PC-3 (cell line): Measurements from ENCODE around the gene MPC1. TPM values are rescaled to one million over a fixed set of nuclear protein-coding genes. Genes with fewer than 3 reads are reported as not detected.

Source experiments
- ATAC-seq: fragments of 200-7000 bp; cut with Tn5 transposase; 2 replicates; pipeline ENCODE4 v1.9.1; 2020; ENCODE audit warnings: mild to moderate bottlenecking, moderate library complexity
- BruUV-seq: library from RNA; stranded (reverse); fragments of 400-500 nt; replicated peaks from 2 replicates; lab custom pipeline; 2021; lab: Mats Ljungman, UMichigan
- CTCF ChIA-PET: fragments of 300-600 bp; sonication (Branson Sonifier 250); formaldehyde crosslinking; loops from one replicate; lab custom pipeline; 2022; ENCODE audit warnings: antibody characterized with exemption; lab: Charles Lee
- POLR2A ChIA-PET: fragments of 300-600 bp; sonication (Branson Sonifier 250); formaldehyde crosslinking; loops from one replicate; lab custom pipeline; 2022; ENCODE audit warnings: antibody characterized with exemption; ENCODE audit not compliant: unreplicated experiment; lab: Charles Lee
- DNase-seq: peaks from one replicate; pipeline ENCODE4 v3.0.0-alpha.2; 2015
- H2AFZ ChIP-seq: fragments of 300-600 bp; sonication (generic); 2 replicates; pipeline ENCODE4 v1.6.0; 2016; ENCODE audit warnings: antibody characterized with exemption, low read length
- H3F3A ChIP-seq: fragments of 300-600 bp; sonication (generic); one replicate; pipeline ENCODE4 v1.6.0; 2017; ENCODE audit warnings: antibody characterized with exemption, low read length, control low read depth, mild to moderate bottlenecking; ENCODE audit not compliant: unreplicated experiment
- H3K27ac ChIP-seq: fragments of 300-600 bp; sonication (generic); 2 replicates; pipeline ENCODE4 v1.5.1; 2016; ENCODE audit warnings: mild to moderate bottlenecking, low read length
- H3K27me3 ChIP-seq: fragments of 300-600 bp; sonication (generic); 2 replicates; pipeline ENCODE4 v1.6.1; 2016; ENCODE audit warnings: low read length, mixed read lengths
- H3K36me3 ChIP-seq: fragments of 300-600 bp; sonication (generic); 2 replicates; pipeline ENCODE4 v1.6.1; 2016; ENCODE audit warnings: low read depth, mixed run types, low read length, mixed read lengths
- H3K4me1 ChIP-seq: fragments of 300-600 bp; sonication (generic); 2 replicates; pipeline ENCODE4 v1.5.1; 2016; ENCODE audit warnings: low read length; ENCODE audit not compliant: insufficient read depth
- H3K4me2 ChIP-seq: fragments of 300-600 bp; sonication (generic); 2 replicates; pipeline ENCODE4 v1.6.0; 2016; ENCODE audit warnings: low read length
- H3K4me3 ChIP-seq: fragments of 300-600 bp; sonication (generic); 2 replicates; pipeline ENCODE4 v1.5.1; 2016; ENCODE audit warnings: mild to moderate bottlenecking, low read length, mixed read lengths
- H3K79me2 ChIP-seq: fragments of 300-600 bp; sonication (generic); 2 replicates; pipeline ENCODE4 v1.6.1; 2017; ENCODE audit warnings: low read length, mixed read lengths
- H3K9ac ChIP-seq: fragments of 300-600 bp; sonication (generic); 2 replicates; pipeline ENCODE4 v1.6.0; 2016; ENCODE audit warnings: mild to moderate bottlenecking, low read length
- H3K9me2 ChIP-seq: fragments of 300-600 bp; sonication (generic); replicated peaks from 2 replicates; pipeline ENCODE4 v1.6.1; 2016; ENCODE audit warnings: mixed run types, low read length, mixed read lengths
- H3K9me3 ChIP-seq: fragments of 300-600 bp; sonication (generic); 2 replicates; pipeline ENCODE4 v1.6.1; 2016; ENCODE audit warnings: low read length, mixed read lengths
- H4K20me1 ChIP-seq: fragments of 300-600 bp; sonication (generic); 2 replicates; pipeline ENCODE4 v1.6.1; 2016; ENCODE audit warnings: low read length, mixed read lengths
- EZH2 ChIP-seq: fragments of 300-600 bp; sonication (generic); IDR thresholded peaks from one replicate; pipeline ENCODE4 v1.6.1; 2017; ENCODE audit warnings: antibody characterized with exemption, mild to moderate bottlenecking, low read length; ENCODE audit not compliant: unreplicated experiment
- EZH2phosphoT487 ChIP-seq: fragments of 300-600 bp; sonication (generic); IDR thresholded peaks from 2 replicates; pipeline ENCODE4 v1.6.1; 2018; ENCODE audit warnings: mild to moderate bottlenecking, antibody characterized with exemption, low read length, borderline replicate concordance
- intact Hi-C: fragments of 100-400 bp; cut with micrococcal nuclease; formaldehyde crosslinking; loops from 2 replicates; pipeline ENCODE4 v1.9.0; 2023
- total RNA-seq: library from RNA; depleted of rRNA; stranded (reverse); fragments of >200 nt; gene quantifications from 2 replicates; pipeline ENCODE4 v1.2.3, GENCODE V29; 2014
- TF ChIP-seq, protein P1 (sequence below): fragments of 300-600 bp; sonication (generic); conservative IDR thresholded peaks from 2 replicates; pipeline ENCODE4 v1.5.1; 2017; ENCODE audit warnings: antibody characterized with exemption, low read depth, mild to moderate bottlenecking, low read length

The MPC1 gene
- total RNA-seq, 1 experiment from 2014 or later = 26.7 TPM

DNA sequence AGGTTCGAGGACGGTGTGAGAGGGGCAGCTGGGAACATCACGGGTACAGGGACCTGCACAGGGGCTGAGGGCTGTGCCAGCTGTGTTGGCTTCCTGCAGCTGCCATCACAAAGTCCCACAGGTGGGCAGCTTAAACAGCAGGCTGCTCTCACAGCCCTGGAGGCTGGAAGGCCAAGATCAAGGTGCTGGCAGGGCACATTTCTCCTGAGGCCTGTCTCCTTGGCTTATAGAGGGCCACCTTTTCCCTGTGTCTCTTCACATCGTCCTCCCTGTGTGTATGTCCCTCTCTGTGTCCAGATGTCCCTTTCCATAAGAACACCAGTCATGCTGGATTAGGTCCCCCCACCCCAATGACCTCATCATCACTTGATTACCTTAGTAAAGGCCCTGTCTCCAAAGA, 15.1 kb upstream of the MPC1 start:
- DNase-seq (no peak), ATAC-seq (no peak)
- ChIA-PET CTCF (no interaction called here), POLR2A (no interaction called here)
- Histone ChIP-seq H2AFZ (no peak overlapping the region), H3F3A (no peaks in the 10 kb centered on the region), H3K9me3 (no peaks in the 10 kb centered on the region), H4K20me1 (no peaks in the 10 kb centered on the region), H3K4me2 (no peak overlapping the region), H3K4me3 (no peak overlapping the region), H3K9ac (no peak overlapping the region), H3K9me2 (no peaks in the 10 kb centered on the region), H3K4me1 (no peaks in the 10 kb centered on the region), H3K27ac (no peak overlapping the region), H3K79me2 (no peaks in the 10 kb centered on the region), H3K27me3 (0 out of 2 replicates have a peak, but pooled peaks cover 4% of the 10 kb centered on the region), H3K36me3 (no peaks in the 10 kb centered on the region)
- intact Hi-C loops = no loop called here
- no TSS peak for BruUV-seq
- TF ChIP-seq EZH2 = no peak
- no peak for TF ChIP-seq EZH2phosphoT487
- TF ChIP-seq, protein P1, sequence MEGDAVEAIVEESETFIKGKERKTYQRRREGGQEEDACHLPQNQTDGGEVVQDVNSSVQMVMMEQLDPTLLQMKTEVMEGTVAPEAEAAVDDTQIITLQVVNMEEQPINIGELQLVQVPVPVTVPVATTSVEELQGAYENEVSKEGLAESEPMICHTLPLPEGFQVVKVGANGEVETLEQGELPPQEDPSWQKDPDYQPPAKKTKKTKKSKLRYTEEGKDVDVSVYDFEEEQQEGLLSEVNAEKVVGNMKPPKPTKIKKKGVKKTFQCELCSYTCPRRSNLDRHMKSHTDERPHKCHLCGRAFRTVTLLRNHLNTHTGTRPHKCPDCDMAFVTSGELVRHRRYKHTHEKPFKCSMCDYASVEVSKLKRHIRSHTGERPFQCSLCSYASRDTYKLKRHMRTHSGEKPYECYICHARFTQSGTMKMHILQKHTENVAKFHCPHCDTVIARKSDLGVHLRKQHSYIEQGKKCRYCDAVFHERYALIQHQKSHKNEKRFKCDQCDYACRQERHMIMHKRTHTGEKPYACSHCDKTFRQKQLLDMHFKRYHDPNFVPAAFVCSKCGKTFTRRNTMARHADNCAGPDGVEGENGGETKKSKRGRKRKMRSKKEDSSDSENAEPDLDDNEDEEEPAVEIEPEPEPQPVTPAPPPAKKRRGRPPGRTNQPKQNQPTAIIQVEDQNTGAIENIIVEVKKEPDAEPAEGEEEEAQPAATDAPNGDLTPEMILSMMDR = no peak

DNA sequence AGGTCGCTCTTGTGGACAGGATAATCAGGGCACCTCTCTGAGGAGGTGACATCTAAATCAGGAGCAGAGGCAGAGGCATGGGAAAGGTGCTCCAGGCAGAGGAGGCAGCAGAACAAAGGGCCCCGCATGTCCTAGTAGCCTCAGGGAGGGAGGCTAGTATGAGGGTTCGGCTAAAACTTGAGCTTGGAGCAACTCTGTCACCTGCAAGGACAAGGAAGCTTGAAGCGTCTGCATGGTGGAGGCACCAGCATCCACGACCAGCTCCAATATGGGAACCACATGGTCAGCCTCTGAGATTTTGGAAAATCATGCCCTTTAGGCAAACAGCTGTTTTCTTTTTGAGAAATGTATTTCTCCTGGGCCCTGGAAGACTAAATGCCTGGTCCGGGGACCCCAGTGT, 13.0 kb upstream of the MPC1 start:
- no peak overlapping the region for H2AFZ ChIP-seq
- DNase-seq (no peak), ATAC-seq (no peak)
- intact Hi-C loops = no loop called here
- H3K36me3 ChIP-seq = no peaks in the 10 kb centered on the region
- 0 out of 2 replicates have a peak, but pooled peaks cover 4% of the 10 kb centered on the region for H3K27me3 ChIP-seq
- H3F3A ChIP-seq = no peaks in the 10 kb centered on the region
- no peak overlapping the region for H3K9ac ChIP-seq
- no TSS peak for BruUV-seq
- CTCF ChIA-PET = no interaction called here
- TF ChIP-seq, protein P1 = no peak
- no peak for TF ChIP-seq EZH2
- TF ChIP-seq EZH2phosphoT487 = no peak
- H3K79me2 ChIP-seq = no peaks in the 10 kb centered on the region
- no peaks in the 10 kb centered on the region for H3K4me1 ChIP-seq
- no peak overlapping the region for H3K4me2 ChIP-seq
- H3K9me2 ChIP-seq = no peaks in the 10 kb centered on the region
- no peak overlapping the region for H3K27ac ChIP-seq
- no peaks in the 10 kb centered on the region for H3K9me3 ChIP-seq
- H3K4me3 ChIP-seq = no peak overlapping the region
- POLR2A ChIA-PET = interaction anchor here (0.7 kb wide), 1 partner anchor 318 kb away, joined by 7 read pairs; no protein-coding TSS in a partner anchor
- no peaks in the 10 kb centered on the region for H4K20me1 ChIP-seq

DNA sequence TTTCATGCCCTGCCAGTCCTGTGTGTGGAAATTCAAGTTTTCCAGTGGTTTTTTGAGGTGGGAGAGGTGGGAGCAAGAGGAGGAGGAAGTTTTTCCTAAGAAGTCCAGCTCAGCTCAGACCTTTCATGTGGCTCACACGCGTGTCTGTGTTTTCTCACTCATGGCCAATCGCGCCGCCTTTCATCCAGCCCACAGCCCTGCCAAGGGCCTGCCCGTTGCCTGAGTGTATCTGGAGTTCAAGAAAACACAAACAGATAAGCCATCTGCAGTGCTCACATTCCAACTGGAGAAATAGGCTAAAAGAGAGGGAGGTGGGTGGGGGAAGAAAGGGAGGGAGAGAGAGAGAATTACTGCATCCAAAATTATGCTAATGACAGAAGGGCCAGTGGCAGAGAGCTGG, 12.6 kb upstream of the MPC1 start:
- H2AFZ ChIP-seq = no peak overlapping the region
- no peak for DNase-seq
- intact Hi-C loops = no loop called here
- H3K27me3 ChIP-seq = 0 out of 2 replicates have a peak, but pooled peaks cover 4% of the 10 kb centered on the region
- no peaks in the 10 kb centered on the region for H3K4me1 ChIP-seq
- H3K4me3 ChIP-seq = no peak overlapping the region
- H3K36me3 ChIP-seq = no peaks in the 10 kb centered on the region
- no peak overlapping the region for H3K4me2 ChIP-seq
- no peaks in the 10 kb centered on the region for H3K79me2 ChIP-seq
- H3K9ac ChIP-seq = no peak overlapping the region
- no peak for ATAC-seq
- BruUV-seq = no TSS peak
- H3K27ac ChIP-seq = no peak overlapping the region
- ChIA-PET POLR2A (interaction anchor here (0.7 kb wide), 1 partner anchor 319 kb away, joined by 7 read pairs; no protein-coding TSS in a partner anchor), CTCF (no interaction called here)
- no peaks in the 10 kb centered on the region for H3K9me2 ChIP-seq
- no peaks in the 10 kb centered on the region for H3K9me3 ChIP-seq
- no peaks in the 10 kb centered on the region for H3F3A ChIP-seq
- TF ChIP-seq EZH2 (no peak), EZH2phosphoT487 (no peak)
- TF ChIP-seq, protein P1 = no peak
- no peaks in the 10 kb centered on the region for H4K20me1 ChIP-seq
